GM12878 (cell line): ENCODE measurements around the gene AP3M1. TPM values are rescaled to one million over a fixed set of nuclear protein-coding genes. Genes with fewer than 3 reads are reported as not detected.

ENCODE experiments used
- ATAC-seq: fragments of 200-7000 bp; cut with Tn5 transposase; 3 replicates; pipeline ENCODE4 v1.9.1; 2020; ENCODE audit warnings: mild to moderate bottlenecking, moderate library complexity
- BruUV-seq: library from RNA; stranded (reverse); fragments of 400-500 nt; replicated peaks from 2 replicates; lab custom pipeline; 2021; lab: Mats Ljungman, UMichigan
- CTCF ChIA-PET: fragments of 300-600 bp; sonication (Branson Sonifier 250); formaldehyde crosslinking; extraction: SDS; loops from one replicate; lab custom pipeline; 2021; ENCODE audit warnings: inconsistent platforms; lab: Yijun Ruan, JAX
- POLR2A ChIA-PET: fragments of 350-600 bp; formaldehyde crosslinking; extraction: SDS; loops from one replicate; lab custom pipeline; 2021; ENCODE audit warnings: inconsistent platforms; lab: Charles Lee
- RAD21 ChIA-PET: fragments of 300-600 bp; sonication (Branson Sonifier 250); formaldehyde crosslinking; loops from one replicate; lab custom pipeline; 2023; ENCODE audit warnings: antibody characterized with exemption; ENCODE audit not compliant: unreplicated experiment; lab: Charles Lee
- SMC1A ChIA-PET: fragments of 300-600 bp; sonication (Branson Sonifier 250); formaldehyde crosslinking; loops from one replicate; lab custom pipeline; 2023; ENCODE audit not compliant: unreplicated experiment, uncharacterized antibody; lab: Charles Lee
- DNase-seq: peaks from one replicate; pipeline ENCODE4 v3.0.0-alpha.2; 2011; ENCODE audit warnings: low read depth, low spot score
- FAIRE-seq: peaks from 3 replicates; lab custom pipeline; 2011; peaks lifted over from hg19 to GRCh38; lab: Jason Lieb, UNC
- H2AFZ ChIP-seq: 2 replicates; pipeline ENCODE4 v1.6.0; 2011; ENCODE audit warnings: low read depth, low read length, control low read depth; ENCODE audit not compliant: control insufficient read depth
- H3K27ac ChIP-seq: 2 replicates; pipeline ENCODE4 v1.5.1; 2011; ENCODE audit warnings: control low read depth; ENCODE audit not compliant: control insufficient read depth, insufficient read depth
- H3K27me3 ChIP-seq, 2 experiments: replicated peaks in 1 of 2; 2 replicates each; pipeline versions ENCODE4 v1.6.0 to v1.6.1; 2011; ENCODE audit warnings: low read length in 1 of 2; ENCODE audit not compliant: control insufficient read depth in 2 of 2, insufficient read depth in 2 of 2
- H3K36me3 ChIP-seq, 2 experiments: 2 replicates each; pipeline ENCODE4 v1.5.1; 2011; ENCODE audit warnings: low read length in 1 of 2; ENCODE audit not compliant: control insufficient read depth in 2 of 2, insufficient read depth in 2 of 2
- H3K4me1 ChIP-seq: 2 replicates; pipeline ENCODE4 v1.6.1; 2011; ENCODE audit warnings: mild to moderate bottlenecking, low read length, moderate library complexity, mixed read lengths; ENCODE audit not compliant: control insufficient read depth, insufficient read depth
- H3K4me2 ChIP-seq: 2 replicates; pipeline ENCODE4 v1.6.0; 2011; ENCODE audit warnings: control low read depth; ENCODE audit not compliant: control insufficient read depth, insufficient read depth
- H3K4me3 ChIP-seq: fragments of 200-600 bp; sonication (generic); 2 replicates; pipeline ENCODE4 v1.5.1; 2016
- H3K79me2 ChIP-seq: 2 replicates; pipeline ENCODE4 v1.6.0; 2011; ENCODE audit warnings: low read length; ENCODE audit not compliant: control insufficient read depth, insufficient read depth
- H3K9ac ChIP-seq: 2 replicates; pipeline ENCODE4 v1.8.0; 2011; ENCODE audit warnings: low read length, control low read depth, mixed read lengths; ENCODE audit not compliant: control insufficient read depth, insufficient read depth
- H3K9me3 ChIP-seq: replicated peaks from 3 replicates; pipeline ENCODE4 v1.5.1; 2011; ENCODE audit warnings: mild to moderate bottlenecking, low read length; ENCODE audit not compliant: control insufficient read depth, insufficient read depth
- H4K20me1 ChIP-seq: 2 replicates; pipeline ENCODE4 v1.6.0; 2011; ENCODE audit not compliant: control insufficient read depth, insufficient read depth
- BCLAF1 ChIP-seq: fragments of 450-650 bp; IDR thresholded peaks from 2 replicates; pipeline ENCODE4 v1.6.1; 2017; ENCODE audit warnings: antibody characterized with exemption, mild to moderate bottlenecking, moderate library complexity
- CBFB ChIP-seq: IDR thresholded peaks from 2 replicates; pipeline ENCODE4 v1.6.1; 2016; ENCODE audit warnings: antibody characterized with exemption, low read depth
- CUX1 ChIP-seq: IDR thresholded peaks from 2 replicates; pipeline ENCODE4 v1.6.1; 2012; ENCODE audit warnings: improper control_type of control experiment, low read depth, low read length; ENCODE audit not compliant: insufficient replicate concordance
- EP300 ChIP-seq, 2 experiments: fragments of 150-350 bp in 1 of 2; IDR thresholded peaks; 2 replicates each; pipeline ENCODE4 v1.6.1; 2011 to 2012; ENCODE audit warnings: low read depth in 2 of 2, low read length in 2 of 2, borderline replicate concordance in 1 of 2, improper control_type of control experiment in 1 of 2, inconsistent platforms in 1 of 2; ENCODE audit not compliant: control insufficient read depth in 1 of 2
- IKZF2 ChIP-seq, 2 experiments: fragments of 450-650 bp; IDR thresholded peaks; 2 replicates each; pipeline ENCODE4 v1.6.1; 2017; ENCODE audit warnings: mild to moderate bottlenecking in 2 of 2, moderate library complexity in 2 of 2
- NRF1 ChIP-seq: conservative IDR thresholded peaks from 2 replicates; pipeline ENCODE4 v1.6.1; 2011; ENCODE audit warnings: mild to moderate bottlenecking, low read depth, low read length, improper control_type of control experiment
- RAD21 ChIP-seq: IDR thresholded peaks from 2 replicates; pipeline ENCODE4 v1.6.1; 2011; ENCODE audit warnings: mild to moderate bottlenecking, low read depth, low read length, moderate library complexity; ENCODE audit not compliant: insufficient read depth
- TAF1 ChIP-seq: IDR thresholded peaks from 2 replicates; pipeline ENCODE4 v1.6.1; 2011; ENCODE audit warnings: mild to moderate bottlenecking, low read depth, low read length, borderline replicate concordance
- TCF3 ChIP-seq: IDR thresholded peaks from 2 replicates; pipeline ENCODE4 v1.6.1; 2012; ENCODE audit warnings: low read depth, mild to moderate bottlenecking, low read length, borderline replicate concordance; ENCODE audit not compliant: insufficient read depth
- in situ Hi-C: fragments of 300-500 bp; cut with MboI; formaldehyde crosslinking; loops from 9 replicates; pipeline ENCODE4 v1.14.3; 2018; ENCODE audit warnings: mixed read lengths
- intact Hi-C: fragments of 100-400 bp; cut with micrococcal nuclease; formaldehyde crosslinking; loops from one replicate; pipeline ENCODE4 v1.14.2; 2022; ENCODE audit not compliant: unreplicated experiment
- polyA plus RNA-seq, 11 experiments: library from polyadenylated mRNA; depleted of rRNA in 4 of 11; unstranded in 6 of 11; stranded (reverse) in 5 of 11; fragments of >200 nt; fragmentation: Nextera tagmentation in 4 of 11; fragmentation: Illumina TruSeq in 1 of 11; extraction: Ambion mirVana in 4 of 11; extraction: Trizol in 1 of 11; gene quantifications; 1 replicate in 1 of 11; 2 replicates in 10 of 11; pipeline versions ENCODE4 v1.2.1 to v1.2.3, GENCODE V29; 2011 to 2016; ENCODE audit warnings: inconsistent platforms in 2 of 11, missing spikeins in 2 of 11, low read depth in 1 of 11
- total RNA-seq, 4 experiments: library from RNA; depleted of rRNA in 3 of 4; stranded (reverse); fragments of >200 nt in 3 of 4; fragmentation: Illumina TruSeq in 1 of 4; extraction: Trizol in 1 of 4; gene quantifications; 2 replicates each; pipeline versions ENCODE4 v1.2.1 to v1.2.3, GENCODE V29; 2013 to 2021

AP3M1 gene
- total and polyA plus RNA-seq, 10 of the 15 experiments (the other 5 are each of a cell fraction or from before 2014, with no cell fraction given): 22.1 to 83.4 (median 47.7) TPM

- no peak for TF ChIP-seq TAF1
- no peak for TF ChIP-seq BCLAF1
- TF ChIP-seq RAD21: no peak
- no peak for TF ChIP-seq CBFB
- TF ChIP-seq TCF3: no peak
- TF ChIP-seq EP300 (IDR thresholded peaks at IDR 0.05; ENCODE audit: borderline replicate concordance in 1 of 2, control insufficient read depth in 1 of 2, low read depth in 2 of 2, low read length in 2 of 2): no peak
- TF ChIP-seq, all 136 proteins: peak for 0
Measured at GRCh38 chr10:74194545-74194944, 43.9 kb upstream of the AP3M1 start (continued).

- CTCF ChIA-PET: interaction anchor here (0.8 to 2.4 kb wide), 12 partner anchors 9 to 110 kb away, joined by 3 to 15 read pairs (median 3); no protein-coding TSS in a partner anchor
- FAIRE-seq (no peak), DNase-seq (no peak), ATAC-seq (peak; percentile 8; the same call in 2 of the 3 replicates)
- H3K27ac ChIP-seq: peak overlapping the region; percentile 76
- no peaks in the 10 kb centered on the region for H3K27me3 ChIP-seq
- H3K79me2 ChIP-seq: peaks cover 86% of the 10 kb centered on the region
- no peaks in the 10 kb centered on the region; the same call in 1 of the 2 replicates for H3K4me1 ChIP-seq
- BruUV-seq: no TSS peak
- POLR2A ChIA-PET: interaction anchor here (0.7 to 2.4 kb wide), 8 partner anchors 10 to 80 kb away, joined by 3 to 14 read pairs (median 4); partner anchors contain the start of gene AP3M1
- H2AFZ ChIP-seq: peak overlapping the region; percentile 70
- in situ Hi-C loops (no loop called here), intact Hi-C loops (no loop called here)
- H3K4me3 ChIP-seq: peak overlapping the region; percentile 64
- H3K4me2 ChIP-seq: peak overlapping the region; percentile 64
- TF ChIP-seq IKZF2 (IDR thresholded peaks at IDR 0.05) (0 out of 4 replicates have a peak, but pooled peaks have one; percentile 4 to 27), NRF1 (no peak), CUX1 (no peak)
- H3K36me3 ChIP-seq: no peaks in the 10 kb centered on the region
- SMC1A ChIA-PET: interaction anchor here (0.6 to 3.0 kb wide), 18 partner anchors 8 to 250 kb away, joined by 3 to 35 read pairs (median 7); partner anchors contain the start of genes ADK and AP3M1
- H4K20me1 ChIP-seq: no peaks in the 10 kb centered on the region
- RAD21 ChIA-PET: interaction anchor here (1.0 to 2.4 kb wide), 13 partner anchors 9 to 1044 kb away, joined by 4 to 12 read pairs (median 6); partner anchors contain the start of genes ADK and AP3M1
- H3K9me3 ChIP-seq: no peaks in the 10 kb centered on the region
- peak overlapping the region; percentile 54 for H3K9ac ChIP-seq
Measured at GRCh38 chr10:74190494-74190893, 39.9 kb upstream of the AP3M1 start.
